ENCODE data around the gene MYO10. TPM values are rescaled to one million over a fixed set of nuclear protein-coding genes. Genes with fewer than 3 reads are reported as not detected.

Gene MYO10
- total and polyA plus RNA-seq, 2 experiments from 2014 or later: 119 to 276 TPM

DNA sequence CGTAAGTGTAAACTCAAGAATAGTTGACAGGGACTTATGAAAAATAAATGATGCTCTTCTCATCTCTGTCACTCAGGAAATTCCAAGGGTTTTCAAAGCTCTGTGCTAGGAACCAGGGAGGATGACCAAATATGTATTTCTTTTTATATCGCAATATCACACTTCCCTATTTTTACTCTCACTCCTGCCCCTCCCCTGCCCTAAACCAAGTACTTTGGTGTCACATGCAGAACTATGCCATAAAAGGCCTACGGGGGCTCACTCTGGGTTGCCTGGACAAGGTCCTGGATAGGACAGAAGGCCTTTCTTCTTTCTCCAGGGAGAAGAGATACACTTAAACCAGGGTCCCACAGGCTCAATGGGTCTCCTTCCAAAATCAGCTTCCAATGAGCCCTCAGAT lies 311.0 kb downstream of the MYO10 start:
- Histone ChIP-seq H3K27ac (ENCODE audit: low read depth) (no peak overlapping the region), H3F3A (replicated peaks; ENCODE audit: low read depth) (no peaks in the 10 kb centered on the region), H3K36me3 (ENCODE audit: insufficient read depth) (no peaks in the 10 kb centered on the region), H3K27me3 (ENCODE audit: insufficient read depth) (no peaks in the 10 kb centered on the region), H3K79me2 (replicated peaks; ENCODE audit: insufficient read depth) (no peaks in the 10 kb centered on the region), H4K20me1 (replicated peaks; ENCODE audit: insufficient read depth) (no peaks in the 10 kb centered on the region), H3K4me1 (ENCODE audit: insufficient read depth) (no peaks in the 10 kb centered on the region), H3K4me3 (no peak overlapping the region), H3K9me2 (ENCODE audit: insufficient read depth) (no peaks in the 10 kb centered on the region), H3K4me2 (no peak overlapping the region), H2AFZ (no peak overlapping the region)
- Mint-ChIP-seq H3K4me1 (no peaks in the 10 kb centered on the region), H3K27ac (no peak overlapping the region), H3K4me3 (no peak overlapping the region), H3K9me3 (no peaks in the 10 kb centered on the region; the same call in 2 of the 3 replicates), H3K36me3 (ENCODE audit: low read depth) (no peaks in the 10 kb centered on the region), H3K27me3 (ENCODE audit: insufficient read depth, low read depth, poor library complexity) (no peaks in the 10 kb centered on the region)
- no peak for TF ChIP-seq ZNF114 (CRISPR knock-in tag; IDR thresholded peaks at IDR 0.05)
- TF ChIP-seq STAT1 (IDR thresholded peaks at IDR 0.05; ENCODE audit: unreplicated experiment): no peak
- TF ChIP-seq EZH2 (IDR thresholded peaks at IDR 0.05; ENCODE audit: low read depth, unreplicated experiment): no peak
- no peak for DNase-seq (ENCODE audit: low spot score)
- no peak for ATAC-seq

DNA sequence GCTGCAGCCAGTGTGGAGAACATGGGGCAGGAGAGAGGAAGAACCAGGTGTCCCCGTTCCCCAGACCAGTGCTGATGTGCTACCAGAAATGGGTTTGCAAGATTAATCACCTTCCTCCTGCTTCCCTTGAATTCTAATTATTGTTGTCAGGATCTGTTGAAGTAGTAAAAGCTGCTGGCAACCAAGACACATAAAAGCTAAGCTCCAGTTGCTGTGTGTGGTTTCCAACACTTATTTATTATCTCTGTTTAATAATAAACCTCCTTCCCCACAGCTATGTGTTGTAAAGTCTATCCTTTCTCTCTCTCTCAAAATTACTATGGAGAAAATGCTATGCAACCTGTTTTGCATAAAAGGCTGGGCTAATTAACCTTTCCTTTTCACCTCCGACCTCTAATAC lies 317.0 kb downstream of the MYO10 start:
- Histone ChIP-seq H3K4me1 (ENCODE audit: insufficient read depth) (peaks cover 28% of the 10 kb centered on the region), H3K36me3 (ENCODE audit: insufficient read depth) (no peaks in the 10 kb centered on the region), H4K20me1 (replicated peaks; ENCODE audit: insufficient read depth) (no peaks in the 10 kb centered on the region), H3K27me3 (ENCODE audit: insufficient read depth) (peaks cover 53% of the 10 kb centered on the region), H3K79me2 (replicated peaks; ENCODE audit: insufficient read depth) (no peaks in the 10 kb centered on the region), H3K9me2 (ENCODE audit: insufficient read depth) (no peaks in the 10 kb centered on the region), H3F3A (replicated peaks; ENCODE audit: low read depth) (peaks cover 7% of the 10 kb centered on the region), H3K27ac (ENCODE audit: low read depth) (no peak overlapping the region), H3K4me2 (peak overlapping the region; percentile 95; the same call in 1 of the 2 replicates), H2AFZ (no peak overlapping the region), H3K4me3 (no peak overlapping the region)
- no peak overlapping the region for H3K4me3 Mint-ChIP-seq
- no peaks in the 10 kb centered on the region; the same call in 2 of the 3 replicates for H3K36me3 Mint-ChIP-seq (ENCODE audit: low read depth)
- peaks cover 16% of the 10 kb centered on the region for H3K27me3 Mint-ChIP-seq (ENCODE audit: insufficient read depth, low read depth, poor library complexity)
- peaks cover 9% of the 10 kb centered on the region for H3K4me1 Mint-ChIP-seq
- DNase-seq (ENCODE audit: low spot score): no peak
- ATAC-seq: no peak
- H3K27ac Mint-ChIP-seq: no peak overlapping the region
- H3K9me3 Mint-ChIP-seq: no peaks in the 10 kb centered on the region; the same call in 2 of the 3 replicates
- TF ChIP-seq ZNF331 (CRISPR knock-in tag; IDR thresholded peaks at IDR 0.05; ENCODE audit: low read depth) (no peak), EZH2phosphoT487 (IDR thresholded peaks at IDR 0.05; ENCODE audit: unreplicated experiment) (no peak), CREB1 (CRISPR knock-in tag; IDR thresholded peaks at IDR 0.05; ENCODE audit: low read depth) (no peak), ZNF114 (CRISPR knock-in tag; IDR thresholded peaks at IDR 0.05) (no peak), JUNB (IDR thresholded peaks at IDR 0.05; ENCODE audit: unreplicated experiment) (no peak), EZH2 (IDR thresholded peaks at IDR 0.05; ENCODE audit: low read depth, unreplicated experiment) (no peak), POLR2AphosphoS5 (IDR thresholded peaks at IDR 0.05; ENCODE audit: low read depth) (no peak)
- TF ChIP-seq, protein P1, sequence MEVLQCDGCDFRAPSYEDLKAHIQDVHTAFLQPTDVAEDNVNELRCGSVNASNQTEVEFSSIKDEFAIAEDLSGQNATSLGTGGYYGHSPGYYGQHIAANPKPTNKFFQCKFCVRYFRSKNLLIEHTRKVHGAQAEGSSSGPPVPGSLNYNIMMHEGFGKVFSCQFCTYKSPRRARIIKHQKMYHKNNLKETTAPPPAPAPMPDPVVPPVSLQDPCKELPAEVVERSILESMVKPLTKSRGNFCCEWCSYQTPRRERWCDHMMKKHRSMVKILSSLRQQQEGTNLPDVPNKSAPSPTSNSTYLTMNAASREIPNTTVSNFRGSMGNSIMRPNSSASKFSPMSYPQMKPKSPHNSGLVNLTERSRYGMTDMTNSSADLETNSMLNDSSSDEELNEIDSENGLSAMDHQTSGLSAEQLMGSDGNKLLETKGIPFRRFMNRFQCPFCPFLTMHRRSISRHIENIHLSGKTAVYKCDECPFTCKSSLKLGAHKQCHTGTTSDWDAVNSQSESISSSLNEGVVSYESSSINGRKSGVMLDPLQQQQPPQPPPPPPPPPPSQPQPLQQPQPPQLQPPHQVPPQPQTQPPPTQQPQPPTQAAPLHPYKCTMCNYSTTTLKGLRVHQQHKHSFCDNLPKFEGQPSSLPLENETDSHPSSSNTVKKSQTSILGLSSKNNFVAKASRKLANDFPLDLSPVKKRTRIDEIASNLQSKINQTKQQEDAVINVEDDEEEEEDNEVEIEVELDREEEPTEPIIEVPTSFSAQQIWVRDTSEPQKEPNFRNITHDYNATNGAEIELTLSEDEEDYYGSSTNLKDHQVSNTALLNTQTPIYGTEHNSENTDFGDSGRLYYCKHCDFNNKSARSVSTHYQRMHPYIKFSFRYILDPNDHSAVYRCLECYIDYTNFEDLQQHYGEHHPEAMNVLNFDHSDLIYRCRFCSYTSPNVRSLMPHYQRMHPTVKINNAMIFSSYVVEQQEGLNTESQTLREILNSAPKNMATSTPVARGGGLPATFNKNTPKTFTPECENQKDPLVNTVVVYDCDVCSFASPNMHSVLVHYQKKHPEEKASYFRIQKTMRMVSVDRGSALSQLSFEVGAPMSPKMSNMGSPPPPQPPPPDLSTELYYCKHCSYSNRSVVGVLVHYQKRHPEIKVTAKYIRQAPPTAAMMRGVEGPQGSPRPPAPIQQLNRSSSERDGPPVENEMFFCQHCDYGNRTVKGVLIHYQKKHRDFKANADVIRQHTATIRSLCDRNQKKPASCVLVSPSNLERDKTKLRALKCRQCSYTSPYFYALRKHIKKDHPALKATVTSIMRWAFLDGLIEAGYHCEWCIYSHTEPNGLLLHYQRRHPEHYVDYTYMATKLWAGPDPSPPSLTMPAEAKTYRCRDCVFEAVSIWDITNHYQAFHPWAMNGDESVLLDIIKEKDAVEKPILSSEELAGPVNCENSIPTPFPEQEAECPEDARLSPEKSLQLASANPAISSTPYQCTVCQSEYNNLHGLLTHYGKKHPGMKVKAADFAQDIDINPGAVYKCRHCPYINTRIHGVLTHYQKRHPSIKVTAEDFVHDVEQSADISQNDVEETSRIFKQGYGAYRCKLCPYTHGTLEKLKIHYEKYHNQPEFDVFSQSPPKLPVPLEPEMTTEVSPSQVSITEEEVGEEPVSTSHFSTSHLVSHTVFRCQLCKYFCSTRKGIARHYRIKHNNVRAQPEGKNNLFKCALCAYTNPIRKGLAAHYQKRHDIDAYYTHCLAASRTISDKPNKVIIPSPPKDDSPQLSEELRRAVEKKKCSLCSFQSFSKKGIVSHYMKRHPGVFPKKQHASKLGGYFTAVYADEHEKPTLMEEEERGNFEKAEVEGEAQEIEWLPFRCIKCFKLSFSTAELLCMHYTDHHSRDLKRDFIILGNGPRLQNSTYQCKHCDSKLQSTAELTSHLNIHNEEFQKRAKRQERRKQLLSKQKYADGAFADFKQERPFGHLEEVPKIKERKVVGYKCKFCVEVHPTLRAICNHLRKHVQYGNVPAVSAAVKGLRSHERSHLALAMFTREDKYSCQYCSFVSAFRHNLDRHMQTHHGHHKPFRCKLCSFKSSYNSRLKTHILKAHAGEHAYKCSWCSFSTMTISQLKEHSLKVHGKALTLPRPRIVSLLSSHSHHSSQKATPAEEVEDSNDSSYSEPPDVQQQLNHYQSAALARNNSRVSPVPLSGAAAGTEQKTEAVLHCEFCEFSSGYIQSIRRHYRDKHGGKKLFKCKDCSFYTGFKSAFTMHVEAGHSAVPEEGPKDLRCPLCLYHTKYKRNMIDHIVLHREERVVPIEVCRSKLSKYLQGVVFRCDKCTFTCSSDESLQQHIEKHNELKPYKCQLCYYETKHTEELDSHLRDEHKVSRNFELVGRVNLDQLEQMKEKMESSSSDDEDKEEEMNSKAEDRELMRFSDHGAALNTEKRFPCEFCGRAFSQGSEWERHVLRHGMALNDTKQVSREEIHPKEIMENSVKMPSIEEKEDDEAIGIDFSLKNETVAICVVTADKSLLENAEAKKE (CRISPR knock-in tag; IDR thresholded peaks at IDR 0.05): no peak
- TF ChIP-seq, protein P2, sequence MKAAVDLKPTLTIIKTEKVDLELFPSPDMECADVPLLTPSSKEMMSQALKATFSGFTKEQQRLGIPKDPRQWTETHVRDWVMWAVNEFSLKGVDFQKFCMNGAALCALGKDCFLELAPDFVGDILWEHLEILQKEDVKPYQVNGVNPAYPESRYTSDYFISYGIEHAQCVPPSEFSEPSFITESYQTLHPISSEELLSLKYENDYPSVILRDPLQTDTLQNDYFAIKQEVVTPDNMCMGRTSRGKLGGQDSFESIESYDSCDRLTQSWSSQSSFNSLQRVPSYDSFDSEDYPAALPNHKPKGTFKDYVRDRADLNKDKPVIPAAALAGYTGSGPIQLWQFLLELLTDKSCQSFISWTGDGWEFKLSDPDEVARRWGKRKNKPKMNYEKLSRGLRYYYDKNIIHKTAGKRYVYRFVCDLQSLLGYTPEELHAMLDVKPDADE (IDR thresholded peaks at IDR 0.05): no peak
- TF ChIP-seq, protein P3, sequence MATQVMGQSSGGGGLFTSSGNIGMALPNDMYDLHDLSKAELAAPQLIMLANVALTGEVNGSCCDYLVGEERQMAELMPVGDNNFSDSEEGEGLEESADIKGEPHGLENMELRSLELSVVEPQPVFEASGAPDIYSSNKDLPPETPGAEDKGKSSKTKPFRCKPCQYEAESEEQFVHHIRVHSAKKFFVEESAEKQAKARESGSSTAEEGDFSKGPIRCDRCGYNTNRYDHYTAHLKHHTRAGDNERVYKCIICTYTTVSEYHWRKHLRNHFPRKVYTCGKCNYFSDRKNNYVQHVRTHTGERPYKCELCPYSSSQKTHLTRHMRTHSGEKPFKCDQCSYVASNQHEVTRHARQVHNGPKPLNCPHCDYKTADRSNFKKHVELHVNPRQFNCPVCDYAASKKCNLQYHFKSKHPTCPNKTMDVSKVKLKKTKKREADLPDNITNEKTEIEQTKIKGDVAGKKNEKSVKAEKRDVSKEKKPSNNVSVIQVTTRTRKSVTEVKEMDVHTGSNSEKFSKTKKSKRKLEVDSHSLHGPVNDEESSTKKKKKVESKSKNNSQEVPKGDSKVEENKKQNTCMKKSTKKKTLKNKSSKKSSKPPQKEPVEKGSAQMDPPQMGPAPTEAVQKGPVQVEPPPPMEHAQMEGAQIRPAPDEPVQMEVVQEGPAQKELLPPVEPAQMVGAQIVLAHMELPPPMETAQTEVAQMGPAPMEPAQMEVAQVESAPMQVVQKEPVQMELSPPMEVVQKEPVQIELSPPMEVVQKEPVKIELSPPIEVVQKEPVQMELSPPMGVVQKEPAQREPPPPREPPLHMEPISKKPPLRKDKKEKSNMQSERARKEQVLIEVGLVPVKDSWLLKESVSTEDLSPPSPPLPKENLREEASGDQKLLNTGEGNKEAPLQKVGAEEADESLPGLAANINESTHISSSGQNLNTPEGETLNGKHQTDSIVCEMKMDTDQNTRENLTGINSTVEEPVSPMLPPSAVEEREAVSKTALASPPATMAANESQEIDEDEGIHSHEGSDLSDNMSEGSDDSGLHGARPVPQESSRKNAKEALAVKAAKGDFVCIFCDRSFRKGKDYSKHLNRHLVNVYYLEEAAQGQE (IDR thresholded peaks at IDR 0.05; ENCODE audit: unreplicated experiment): no peak

Measured in GM23338 (cell line).